ENCODE measurements around the gene VAV3.
"Not testable (repeated sequence)": the region's sequence is repeated elsewhere in the genome, so short reads cannot be mapped to it uniquely, and the experiment has no call there.

The VAV3 gene

GRCh38 chr1:107786203-107786845 is 178.7 kb downstream of the VAV3 start:
- DNase-seq, result no peak

- DNase-seq, result no peak
Observed at GRCh38 chr1:107785496-107786202, 179.3 kb downstream of the VAV3 start.

DNA sequence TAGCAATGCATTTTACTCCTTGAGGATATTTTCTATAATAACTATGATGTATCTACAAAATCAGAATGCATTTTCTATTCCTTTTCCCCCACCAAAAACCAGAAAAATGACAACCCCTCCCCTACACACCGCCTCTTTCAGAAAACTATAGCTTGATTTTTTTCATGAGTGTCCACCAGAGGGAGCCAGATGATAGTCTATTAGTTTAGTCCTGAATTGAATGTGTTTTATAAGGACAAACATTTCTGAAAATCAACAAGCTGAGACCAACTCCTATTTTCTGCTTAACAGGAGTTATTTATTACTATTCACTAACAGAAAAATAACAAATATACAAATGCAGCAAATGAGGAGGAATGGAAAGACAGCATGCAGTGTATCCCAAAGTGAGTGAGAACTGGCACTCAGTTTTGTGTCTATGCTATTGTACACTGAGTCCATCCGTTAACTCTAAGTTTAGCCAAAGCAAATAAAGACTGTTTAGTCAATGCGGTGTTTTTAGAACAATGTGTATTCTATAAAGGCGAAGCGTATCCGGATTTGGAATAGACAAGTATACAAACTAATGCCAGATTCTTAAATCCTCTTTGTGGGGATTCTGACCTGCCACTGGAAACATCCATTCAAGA is 182.6 kb downstream of the VAV3 start:
- DNase-seq, result no peak

DNA sequence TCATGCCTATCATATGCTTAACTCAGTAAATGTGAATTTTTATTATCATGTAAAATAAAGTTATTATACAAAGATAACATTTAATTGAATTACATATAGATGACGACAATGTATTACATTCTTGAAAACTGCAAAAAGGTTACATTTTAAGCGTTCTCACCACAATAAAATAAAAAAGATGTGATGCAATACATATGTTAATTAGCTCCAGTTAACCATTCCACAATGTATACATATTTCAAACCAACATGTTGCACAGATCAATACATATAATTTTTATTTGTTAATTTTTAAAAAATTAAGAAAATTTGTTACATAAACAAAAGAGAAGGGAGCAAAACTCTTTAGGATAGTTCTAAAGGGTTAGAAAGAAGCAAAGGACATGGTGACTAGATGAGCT is 183.7 kb downstream of the VAV3 start:
- no peak for DNase-seq

DNA sequence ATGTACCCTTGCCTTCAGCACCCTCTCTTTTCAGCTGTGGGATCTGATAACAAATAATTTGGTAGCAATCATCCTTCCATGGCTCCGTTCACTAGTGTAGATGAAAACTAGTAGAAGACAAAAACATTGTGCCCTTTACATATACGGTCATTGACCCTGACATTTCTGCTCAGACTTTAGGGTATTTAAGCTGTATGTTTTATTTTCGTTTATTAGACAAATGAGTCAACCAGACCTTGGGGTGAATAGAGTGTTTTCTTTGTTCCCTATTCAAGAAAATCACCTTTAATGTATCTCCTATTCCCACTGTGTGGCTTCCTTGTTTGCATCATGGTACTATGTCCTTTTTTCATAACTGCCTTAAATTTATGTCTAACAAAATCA is 187.3 kb downstream of the VAV3 start:
- no peak for DNase-seq

- DNase-seq, result peak; percentile 28
Observed at GRCh38 chr1:107776900-107777663, 187.9 kb downstream of the VAV3 start.

DNA sequence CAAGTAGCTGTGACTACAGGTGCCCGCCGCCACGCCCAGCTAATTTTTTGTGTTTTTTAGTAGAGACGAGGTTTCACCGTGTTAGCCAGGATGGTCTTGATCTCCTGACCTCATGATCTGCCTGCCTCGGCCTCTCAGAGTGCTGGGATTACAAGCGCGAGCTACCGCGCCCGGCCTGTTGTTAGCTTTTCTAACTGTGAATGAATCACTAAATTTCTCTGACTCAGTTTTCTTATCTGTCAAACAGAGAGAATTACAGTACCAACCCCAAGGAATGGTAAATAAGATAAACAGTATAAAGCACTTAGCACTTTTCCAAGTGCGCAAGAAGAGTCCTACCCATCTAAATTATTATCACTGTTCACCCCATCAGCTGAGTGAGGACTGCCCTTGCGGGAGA is 193.6 kb downstream of the VAV3 start:
- no peak for DNase-seq

GRCh38 chr1:107767156-107767582 is 197.8 kb downstream of the VAV3 start:
- no peak for DNase-seq

- no peak for DNase-seq
Observed at GRCh38 chr1:107766533-107766932, 198.4 kb downstream of the VAV3 start.

GRCh38 chr1:107762751-107763390 is 202.1 kb downstream of the VAV3 start:
- DNase-seq, result no peak

- no peak for DNase-seq
Observed at GRCh38 chr1:107760065-107760464, 204.9 kb downstream of the VAV3 start.

GRCh38 chr1:107750364-107750959 is 214.5 kb downstream of the VAV3 start:
- DNase-seq, result no peak

DNA sequence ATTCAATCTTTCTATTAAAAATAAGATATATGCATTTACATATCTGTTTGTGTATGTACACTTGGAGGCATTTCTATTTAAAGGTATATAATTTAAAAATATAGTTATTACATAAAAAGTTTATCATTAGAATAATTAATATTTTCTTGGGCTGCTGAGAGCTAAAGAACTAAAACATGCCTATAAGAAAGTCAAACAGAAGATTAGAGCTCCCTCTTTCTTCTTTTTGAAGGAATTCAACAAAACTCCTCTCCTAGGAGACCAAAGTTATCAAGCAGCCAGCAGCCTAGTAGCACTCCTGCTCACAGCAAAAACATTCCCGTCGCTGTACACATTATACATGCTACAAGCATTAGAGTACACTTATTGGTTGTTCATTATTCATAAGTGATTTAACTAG is 216.4 kb downstream of the VAV3 start:
- DNase-seq, result no peak

DNA sequence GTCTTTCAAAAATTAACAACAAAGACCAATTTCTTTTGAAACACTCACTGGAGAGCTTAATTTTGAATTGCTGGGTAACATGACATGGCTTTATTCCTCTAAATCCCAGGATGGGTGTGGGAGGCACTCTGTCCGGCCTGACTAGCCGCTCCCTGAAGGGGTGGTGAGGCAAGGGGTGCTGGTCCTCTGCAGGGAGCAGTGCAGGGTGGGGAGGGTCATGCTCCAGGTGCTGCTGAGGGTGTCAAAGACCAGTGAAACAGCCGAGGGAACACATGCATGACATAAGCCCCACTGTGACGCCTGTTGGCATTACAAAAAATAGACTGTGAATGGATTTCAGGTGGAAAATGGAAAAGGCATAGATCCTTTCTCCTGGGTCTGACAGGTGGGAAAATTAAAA is 223.7 kb downstream of the VAV3 start:
- no peak for DNase-seq

DNA sequence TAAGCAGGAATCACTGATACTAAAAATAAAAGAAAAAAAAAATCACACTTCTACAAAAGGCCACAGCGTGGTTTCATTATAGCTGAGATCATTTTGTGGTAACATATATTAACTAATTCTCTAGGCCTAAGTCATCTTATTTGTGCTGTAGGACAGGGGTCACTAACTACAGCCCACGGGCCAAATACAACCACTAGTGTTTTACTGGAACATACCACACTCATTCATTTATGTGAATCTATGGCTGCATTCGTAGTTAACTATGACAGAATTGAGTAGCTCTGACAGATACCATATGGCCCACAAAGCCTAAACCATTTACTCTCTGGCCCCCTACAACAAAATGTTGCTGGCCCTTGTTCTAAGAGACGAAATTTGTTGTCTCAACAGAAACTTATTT is 224.4 kb downstream of the VAV3 start:
- DNase-seq, result no peak

- no peak for DNase-seq
Observed at GRCh38 chr1:107739651-107740050, 225.3 kb downstream of the VAV3 start.

DNA sequence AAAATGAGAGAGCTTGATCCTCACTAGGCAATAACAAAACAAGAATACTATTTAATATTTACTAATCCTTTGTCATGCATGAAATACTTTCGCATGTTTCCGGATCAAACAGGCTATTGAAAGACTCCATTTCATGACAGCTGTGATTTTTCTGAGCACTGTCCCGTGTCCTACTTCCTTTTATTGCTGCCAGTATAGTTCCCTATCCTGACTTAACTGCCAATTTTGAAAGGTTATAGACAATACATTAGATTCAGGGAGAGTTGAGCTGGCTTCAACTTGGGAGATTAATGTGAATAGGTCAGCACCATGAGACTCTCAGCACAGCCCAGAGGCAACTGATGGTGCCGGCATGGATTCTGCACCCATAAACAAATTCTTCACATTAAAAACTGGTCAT is 225.8 kb downstream of the VAV3 start:
- DNase-seq, result no peak

DNA sequence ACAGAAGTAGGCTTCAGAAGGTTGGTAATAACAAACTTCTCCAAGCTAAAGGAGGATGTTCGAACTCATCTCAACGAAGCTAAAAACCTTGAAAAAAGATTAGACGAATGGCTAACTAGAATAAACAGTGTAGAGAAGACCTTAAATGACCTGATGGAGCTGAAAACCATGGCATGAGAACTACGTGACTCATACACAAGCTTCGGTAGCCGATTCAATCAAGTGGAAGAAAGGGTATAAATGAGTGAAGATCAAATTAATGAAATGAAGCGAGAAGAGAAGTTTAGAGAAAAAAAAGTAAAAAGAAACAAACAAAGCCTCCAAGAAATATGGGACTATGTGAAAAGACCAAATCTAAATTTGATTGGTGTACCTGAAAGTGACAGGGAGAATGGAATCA is 231.6 kb downstream of the VAV3 start:
- DNase-seq, result not testable (repeated sequence)

DNA sequence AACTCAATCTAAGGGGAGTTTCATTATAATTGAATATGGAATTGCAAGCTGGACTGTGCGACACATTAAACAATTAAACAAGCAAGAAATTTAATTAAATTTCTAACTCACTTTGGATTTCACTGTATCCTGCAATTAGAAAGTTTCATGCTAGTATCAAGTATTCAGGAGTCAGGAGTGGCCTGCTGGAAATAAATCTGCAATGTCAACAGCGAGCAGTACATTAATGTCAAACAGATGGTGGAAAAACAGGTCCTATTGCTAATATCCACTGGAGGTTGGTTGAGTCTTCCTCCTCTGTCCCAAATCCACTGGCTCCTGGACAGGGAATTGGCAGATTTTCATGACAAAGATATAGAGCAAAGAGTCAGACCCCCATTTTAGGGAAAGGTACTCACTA is 237.1 kb downstream of the VAV3 start:
- DNase-seq, result no peak

DNA sequence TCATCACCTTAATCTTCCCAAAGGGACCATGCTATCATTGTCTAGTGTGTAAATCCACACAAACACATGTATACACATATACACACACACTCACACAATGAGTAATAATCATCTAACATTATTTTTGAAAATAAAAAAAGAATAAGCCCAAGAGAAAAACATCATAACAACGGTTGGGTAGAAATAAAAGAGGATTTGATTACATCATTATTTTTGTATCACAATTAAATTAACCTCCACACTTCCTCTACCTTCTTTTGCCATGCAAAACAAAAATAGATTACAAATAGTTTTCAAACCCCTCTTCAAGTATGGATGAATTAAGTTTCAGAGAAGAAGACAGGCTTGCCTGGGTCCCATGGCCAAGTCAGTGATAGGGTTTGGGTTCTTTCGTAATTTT is 238.1 kb downstream of the VAV3 start:
- DNase-seq, result no peak

DNA sequence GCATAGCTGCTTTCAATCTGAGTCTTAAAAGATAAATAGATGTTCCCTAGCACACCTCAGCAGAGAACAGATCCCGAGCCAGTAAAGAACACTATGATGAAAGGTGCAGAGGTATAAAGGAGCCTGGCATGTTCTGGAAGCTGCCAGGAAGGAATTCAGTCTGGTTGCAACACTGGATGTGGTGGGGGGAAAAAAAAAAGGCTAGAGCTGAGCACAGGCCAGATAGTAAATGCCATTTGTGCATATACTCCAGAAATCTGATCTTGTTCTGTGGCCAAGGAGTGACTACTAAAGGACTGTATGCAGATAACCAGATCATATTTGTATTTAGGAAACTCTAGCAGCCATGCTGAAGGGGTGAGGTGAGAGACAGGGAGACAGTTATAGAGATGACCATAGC is 240.3 kb downstream of the VAV3 start:
- DNase-seq, result no peak

- not testable (repeated sequence) for DNase-seq
Observed at GRCh38 chr1:107720210-107720609, 244.8 kb downstream of the VAV3 start.

GRCh38 chr1:107710005-107710404 is 255.0 kb downstream of the VAV3 start:
- DNase-seq, result no peak
